NK-92 (cell line): ENCODE data around the gene MRPL55.
A peak's percentile ranks its signal among the peaks of the same experiment; 100 is the strongest.

ENCODE experiments used
- DNase-seq: peaks from one replicate; lab custom pipeline; 2025; ENCODE audit not compliant: unreplicated experiment; lab: John Stamatoyannopoulos, UW

MRPL55 gene

GRCh38 chr1:228102791-228103620 is 6.1 kb downstream of the MRPL55 start, which contains the start of gene C1orf35:
TSS of gene C1orf35 (minus strand) at chr1:228103325. CDS start at chr1:228103227, 98 bp downstream.
- DNase-seq: peak; percentile 49

GRCh38 chr1:228101994-228102790 is 6.9 kb downstream of the MRPL55 start:
- DNase-seq: no peak

- no peak for DNase-seq
Measured at GRCh38 chr1:228101614-228101993, 7.5 kb downstream of the MRPL55 start.

GRCh38 chr1:228100822-228101613 is 8.1 kb downstream of the MRPL55 start:
- DNase-seq: no peak

- no peak for DNase-seq
Measured at GRCh38 chr1:228099331-228099732, 9.8 kb downstream of the MRPL55 start.

GRCh38 chr1:228098323-228098931 is 10.7 kb downstream of the MRPL55 start:
- DNase-seq: no peak

- DNase-seq: no peak
Measured at GRCh38 chr1:228097333-228098081, 11.6 kb downstream of the MRPL55 start.

- no peak for DNase-seq
Measured at GRCh38 chr1:228096416-228097332, 12.4 kb downstream of the MRPL55 start.

GRCh38 chr1:228095938-228096337 is 13.2 kb downstream of the MRPL55 start:
- no peak for DNase-seq

- no peak for DNase-seq
Measured at GRCh38 chr1:228095161-228095560, 13.9 kb downstream of the MRPL55 start.

GRCh38 chr1:228094432-228095016 is 14.6 kb downstream of the MRPL55 start:
- DNase-seq: no peak

- no peak for DNase-seq
Measured at GRCh38 chr1:228093050-228093906, 15.8 kb downstream of the MRPL55 start.

- no peak for DNase-seq
Measured at GRCh38 chr1:228092342-228093049, 16.6 kb downstream of the MRPL55 start.

GRCh38 chr1:228091084-228091483 is 18.0 kb downstream of the MRPL55 start:
- DNase-seq: no peak

- DNase-seq: no peak
Measured at GRCh38 chr1:228090613-228091081, 18.5 kb downstream of the MRPL55 start.

- DNase-seq: no peak
Measured at GRCh38 chr1:228089519-228090380, 19.3 kb downstream of the MRPL55 start.
